IgD-negative memory B cell (primary cell): ENCODE results near the gene VWA5B1. TPM values are rescaled to one million over a fixed set of nuclear protein-coding genes. Genes with fewer than 3 reads are reported as not detected.

Experiments used
- H3K27ac Mint-ChIP-seq, 3 donors: one replicate each; pipeline ENCODE4 v1.8.0; 2020 to 2022; ENCODE audit warnings: mild to moderate bottlenecking in 3 of 3, mixed read lengths in 3 of 3, moderate library complexity in 1 of 3
- H3K27me3 Mint-ChIP-seq: one replicate; pipeline ENCODE4 v1.8.0; 2021; ENCODE audit warnings: mixed read lengths
- H3K36me3 Mint-ChIP-seq: one replicate; pipeline ENCODE4 v1.8.0; 2020; ENCODE audit warnings: mild to moderate bottlenecking, mixed read lengths
- H3K4me1 Mint-ChIP-seq, 3 donors: one replicate each; pipeline ENCODE4 v1.8.0; 2020 to 2022; ENCODE audit warnings: mixed read lengths in 3 of 3, mild to moderate bottlenecking in 1 of 3
- H3K4me3 Mint-ChIP-seq, 4 donors: one replicate each; pipeline ENCODE4 v1.8.0; 2020 to 2022; ENCODE audit warnings: mild to moderate bottlenecking in 4 of 4, mixed read lengths in 4 of 4, moderate library complexity in 3 of 4
- H3K9me3 Mint-ChIP-seq, 3 donors: one replicate each; pipeline ENCODE4 v1.8.0; 2020 to 2021; ENCODE audit warnings: mixed read lengths in 3 of 3, mild to moderate bottlenecking in 1 of 3
- polyA plus RNA-seq: library from polyadenylated mRNA; unstranded; fragments of 300-500 nt; fragmentation: Illumina TruSeq; gene quantifications from one replicate; pipeline ENCODE4 v1.2.3, GENCODE V29; 2021

Gene VWA5B1
- polyA plus RNA-seq, 1 donor from 2014 or later = not detected

GRCh38 chr1:20368866-20369470 lies 78.3 kb downstream of the VWA5B1 start:
- H3K4me1 Mint-ChIP-seq = peaks cover 3 to 11% (median 8%) of the 10 kb centered on the region in 3 donors
- no peak overlapping the region for H3K27ac Mint-ChIP-seq
- peaks cover 35% of the 10 kb centered on the region for H3K27me3 Mint-ChIP-seq
- H3K36me3 Mint-ChIP-seq = no peaks in the 10 kb centered on the region
- H3K4me3 Mint-ChIP-seq = no peak overlapping the region
- H3K9me3 Mint-ChIP-seq = no peaks in the 10 kb centered on the region

- peaks cover 25% of the 10 kb centered on the region for H3K27me3 Mint-ChIP-seq
- no peaks in the 10 kb centered on the region for H3K9me3 Mint-ChIP-seq
- no peaks in the 10 kb centered on the region for H3K36me3 Mint-ChIP-seq
- no peak overlapping the region for H3K4me3 Mint-ChIP-seq
- no peak overlapping the region for H3K27ac Mint-ChIP-seq
- peaks cover 3 to 11% (median 8%) of the 10 kb centered on the region in 3 donors for H3K4me1 Mint-ChIP-seq
These were observed 80.0 kb downstream of the VWA5B1 start for GRCh38 chr1:20370698-20371097.

- Mint-ChIP-seq H3K36me3 (no peaks in the 10 kb centered on the region), H3K27ac (no peak overlapping the region), H3K4me3 (no peak overlapping the region), H3K27me3 (peaks cover 19% of the 10 kb centered on the region), H3K4me1 (peaks cover 3 to 11% (median 8%) of the 10 kb centered on the region in 3 donors), H3K9me3 (no peaks in the 10 kb centered on the region)
These were observed 80.7 kb downstream of the VWA5B1 start for GRCh38 chr1:20371411-20371810.

GRCh38 chr1:20371883-20372282 lies 81.2 kb downstream of the VWA5B1 start:
- Mint-ChIP-seq H3K27me3 (peaks cover 19% of the 10 kb centered on the region), H3K9me3 (no peaks in the 10 kb centered on the region), H3K27ac (no peak overlapping the region), H3K4me3 (no peak overlapping the region), H3K36me3 (no peaks in the 10 kb centered on the region), H3K4me1 (peaks cover 6 to 13% (median 10%) of the 10 kb centered on the region in 3 donors)

GRCh38 chr1:20372676-20373075 lies 82.0 kb downstream of the VWA5B1 start:
- Mint-ChIP-seq H3K4me3 (peak overlapping the region in 1 of 4 donors; percentile 69), H3K9me3 (no peaks in the 10 kb centered on the region), H3K36me3 (no peaks in the 10 kb centered on the region), H3K27ac (no peak overlapping the region), H3K4me1 (peaks cover 9 to 12% (median 10%) of the 10 kb centered on the region in 3 donors), H3K27me3 (peaks cover 11% of the 10 kb centered on the region)

GRCh38 chr1:20373286-20373685 lies 82.6 kb downstream of the VWA5B1 start:
- peak overlapping the region in 1 of 4 donors; percentile 69 for H3K4me3 Mint-ChIP-seq
- no peak overlapping the region for H3K27ac Mint-ChIP-seq
- peaks cover 9 to 12% (median 10%) of the 10 kb centered on the region in 3 donors for H3K4me1 Mint-ChIP-seq
- H3K9me3 Mint-ChIP-seq = no peaks in the 10 kb centered on the region
- H3K27me3 Mint-ChIP-seq = peaks cover 9% of the 10 kb centered on the region
- H3K36me3 Mint-ChIP-seq = no peaks in the 10 kb centered on the region

GRCh38 chr1:20373764-20374163 lies 83.1 kb downstream of the VWA5B1 start:
- no peak overlapping the region for H3K27ac Mint-ChIP-seq
- peaks cover 9 to 12% (median 10%) of the 10 kb centered on the region in 3 donors for H3K4me1 Mint-ChIP-seq
- peaks cover 4% of the 10 kb centered on the region for H3K27me3 Mint-ChIP-seq
- H3K36me3 Mint-ChIP-seq = no peaks in the 10 kb centered on the region
- no peak overlapping the region for H3K4me3 Mint-ChIP-seq
- H3K9me3 Mint-ChIP-seq = no peaks in the 10 kb centered on the region

GRCh38 chr1:20375563-20375962 lies 84.9 kb downstream of the VWA5B1 start:
- H3K4me1 Mint-ChIP-seq = peaks cover 15 to 16% (median 16%) of the 10 kb centered on the region in 3 donors
- no peak overlapping the region for H3K4me3 Mint-ChIP-seq
- peaks cover 1% of the 10 kb centered on the region for H3K36me3 Mint-ChIP-seq
- H3K9me3 Mint-ChIP-seq = no peaks in the 10 kb centered on the region
- no peak overlapping the region for H3K27ac Mint-ChIP-seq
- H3K27me3 Mint-ChIP-seq = peaks cover 6% of the 10 kb centered on the region

- Mint-ChIP-seq H3K4me3 (no peak overlapping the region), H3K4me1 (peaks cover 15 to 22% (median 22%) of the 10 kb centered on the region in 3 donors), H3K9me3 (no peaks in the 10 kb centered on the region), H3K36me3 (peaks cover 1% of the 10 kb centered on the region), H3K27me3 (peaks cover 6% of the 10 kb centered on the region), H3K27ac (no peak overlapping the region)
These were observed 85.5 kb downstream of the VWA5B1 start for GRCh38 chr1:20376171-20376570.

- peaks cover 4% of the 10 kb centered on the region for H3K27me3 Mint-ChIP-seq
- H3K4me1 Mint-ChIP-seq = peaks cover 15 to 23% (median 23%) of the 10 kb centered on the region in 3 donors
- peak overlapping the region in 2 of 3 donors; percentile 65 to 68 for H3K27ac Mint-ChIP-seq
- peaks cover 1% of the 10 kb centered on the region for H3K36me3 Mint-ChIP-seq
- H3K9me3 Mint-ChIP-seq = no peaks in the 10 kb centered on the region
- H3K4me3 Mint-ChIP-seq = peak overlapping the region in 2 of 4 donors; percentile 11 to 14
These were observed 86.3 kb downstream of the VWA5B1 start for GRCh38 chr1:20376880-20377494.

GRCh38 chr1:20377516-20378270 lies 87.0 kb downstream of the VWA5B1 start:
- H3K36me3 Mint-ChIP-seq = peaks cover 1% of the 10 kb centered on the region
- H3K4me1 Mint-ChIP-seq = peaks cover 14 to 27% (median 23%) of the 10 kb centered on the region in 3 donors
- H3K27me3 Mint-ChIP-seq = peaks cover 5% of the 10 kb centered on the region
- peak overlapping the region in 1 of 4 donors; percentile 11 for H3K4me3 Mint-ChIP-seq
- peak overlapping the region in 2 of 3 donors; percentile 65 to 68 for H3K27ac Mint-ChIP-seq
- no peaks in the 10 kb centered on the region for H3K9me3 Mint-ChIP-seq

- peaks cover 7% of the 10 kb centered on the region for H3K27me3 Mint-ChIP-seq
- H3K27ac Mint-ChIP-seq = no peak overlapping the region
These were observed 88.4 kb downstream of the VWA5B1 start for GRCh38 chr1:20379075-20379474.

GRCh38 chr1:20380175-20380574 lies 89.5 kb downstream of the VWA5B1 start:
- no peak overlapping the region for H3K27ac Mint-ChIP-seq
- H3K36me3 Mint-ChIP-seq = peaks cover 1% of the 10 kb centered on the region
- peaks cover 23 to 45% (median 24%) of the 10 kb centered on the region in 3 donors for H3K4me1 Mint-ChIP-seq
- no peaks in the 10 kb centered on the region for H3K9me3 Mint-ChIP-seq
- H3K27me3 Mint-ChIP-seq = peaks cover 15% of the 10 kb centered on the region
- peak overlapping the region in 1 of 4 donors; percentile 53 for H3K4me3 Mint-ChIP-seq

More at GRCh38 chr1:20379075-20379474, 88.4 kb downstream of the VWA5B1 start:
- H3K9me3 Mint-ChIP-seq = no peaks in the 10 kb centered on the region
- peaks cover 14 to 34% (median 22%) of the 10 kb centered on the region in 3 donors for H3K4me1 Mint-ChIP-seq
- no peak overlapping the region for H3K4me3 Mint-ChIP-seq
- H3K36me3 Mint-ChIP-seq = peaks cover 1% of the 10 kb centered on the region

- Mint-ChIP-seq H3K36me3 (peaks cover 1% of the 10 kb centered on the region), H3K9me3 (no peaks in the 10 kb centered on the region), H3K27ac (no peak overlapping the region), H3K4me1 (peaks cover 27 to 50% (median 29%) of the 10 kb centered on the region in 3 donors), H3K4me3 (peak overlapping the region in 2 of 4 donors; percentile 67 to 82), H3K27me3 (peaks cover 18% of the 10 kb centered on the region)
These were observed 90.0 kb downstream of the VWA5B1 start for GRCh38 chr1:20380616-20381035.

- Mint-ChIP-seq H3K9me3 (no peaks in the 10 kb centered on the region), H3K27ac (no peak overlapping the region), H3K4me3 (peak overlapping the region in 2 of 4 donors; percentile 71 to 82), H3K27me3 (peaks cover 18% of the 10 kb centered on the region), H3K36me3 (peaks cover 1% of the 10 kb centered on the region), H3K4me1 (peaks cover 27 to 52% (median 30%) of the 10 kb centered on the region in 3 donors)
These were observed 90.5 kb downstream of the VWA5B1 start for GRCh38 chr1:20381045-20381641.
